ENCODE results near the gene ICA1. TPM values are rescaled to one million over a fixed set of nuclear protein-coding genes. Genes with fewer than 3 reads are reported as not detected.

The ICA1 gene
- total and polyA plus RNA-seq, 2 of the 13 experiments (the other 11 are each of a cell fraction or from before 2014, with no cell fraction given), result 0.29 TPM; not detected in 1

GRCh38 chr7:8282871-8283270 is 20.9 kb upstream of the ICA1 start (continued):
- TF ChIP-seq TFDP1 (CRISPR knock-in tag; IDR thresholded peaks at IDR 0.05; ENCODE audit: borderline replicate concordance) (no peak), FOXM1 (CRISPR knock-in tag; IDR thresholded peaks at IDR 0.05) (no peak), ZNF333 (CRISPR knock-in tag; IDR thresholded peaks at IDR 0.05; ENCODE audit: borderline replicate concordance) (no peak)

GRCh38 chr7:8282162-8282561 is 20.2 kb upstream of the ICA1 start:
- 15% methylated on average over 3 of the region's 3 CpGs for WGBS (ENCODE audit: low lambda C conversion rate)
- BruUV-seq (replicated peaks), result no TSS peak

More at GRCh38 chr7:8282162-8282561, 20.2 kb upstream of the ICA1 start:
- ATAC-seq (no peak), FAIRE-seq (no peak), DNase-seq (ENCODE audit: low spot score) (no peak)
- H3K4me2 ChIP-seq (ENCODE audit: low read depth, low read length), result no peak overlapping the region
- peak in 1 of 2 experiments; percentile 49; a peak in 1 of 4 replicates for TF ChIP-seq REST (IDR thresholded peaks at IDR 0.05; ENCODE audit: borderline replicate concordance in 1 of 2, low read depth in 1 of 2, low read length in 2 of 2)
- TF ChIP-seq ZBTB7B (CRISPR knock-in tag; IDR thresholded peaks at IDR 0.05), result no peak
- ChIA-PET POLR2A (no interaction called here), CTCF (ENCODE audit: low intra/inter-chr PET ratio, low total read pairs) (no interaction called here)
- H3K36me3 ChIP-seq (replicated peaks in 1 of 2; ENCODE audit: control insufficient read depth in 1 of 2, insufficient read depth in 2 of 2, low read length in 2 of 2), result no peaks in the 10 kb centered on the region
- no peak overlapping the region for H3K27ac ChIP-seq (ENCODE audit: extremely low read length, insufficient read depth, low read length)
- no peaks in the 10 kb centered on the region for H3K4me1 ChIP-seq (ENCODE audit: insufficient read depth, low read length)
- no peak overlapping the region for H3K4me3 ChIP-seq (replicated peaks in 1 of 3; ENCODE audit: insufficient read depth in 1 of 3, low read depth in 2 of 3, low read length in 3 of 3)
- no peaks in the 10 kb centered on the region for H3K27me3 ChIP-seq (ENCODE audit: control insufficient read depth in 1 of 2, insufficient read depth in 2 of 2, low read length in 2 of 2)
- no peak overlapping the region for H3K9ac ChIP-seq (ENCODE audit: insufficient read depth, low read depth, low read length)
- no peaks in the 10 kb centered on the region for H3K9me3 ChIP-seq (ENCODE audit: low read length)
- no peak overlapping the region for H2AFZ ChIP-seq (ENCODE audit: low read length)
- H4K20me1 ChIP-seq (ENCODE audit: insufficient read depth, low read length), result no peaks in the 10 kb centered on the region
- no peaks in the 10 kb centered on the region for H3K79me2 ChIP-seq (ENCODE audit: insufficient read depth, low read length)
- in situ Hi-C loops (cut with HindIII; ENCODE audit: extremely low pct_ligation_motif_present, low pct_unique_long_range_greater_than_20kb) (no loop called here), intact Hi-C loops (cut with micrococcal nuclease; ENCODE audit: unreplicated experiment) (no loop called here)
